Measurements from ENCODE around the gene TUBA4A.

TUBA4A gene

GRCh38 chr2:219286436-219287115, 32.9 kb upstream of the TUBA4A start:
- DNase-seq, result no peak

GRCh38 chr2:219285894-219286425, 32.2 kb upstream of the TUBA4A start:
- no peak for DNase-seq

- DNase-seq, result no peak
Observed at GRCh38 chr2:219285373-219285735, 31.6 kb upstream of the TUBA4A start.

GRCh38 chr2:219284501-219285372, 31.0 kb upstream of the TUBA4A start:
- no peak for DNase-seq

- DNase-seq, result no peak
Observed at GRCh38 chr2:219282943-219283581, 29.3 kb upstream of the TUBA4A start.

GRCh38 chr2:219282375-219282774, 28.7 kb upstream of the TUBA4A start:
- DNase-seq, result no peak

- DNase-seq, result no peak
Observed at GRCh38 chr2:219281588-219281987, 27.9 kb upstream of the TUBA4A start.

- DNase-seq, result no peak
Observed at GRCh38 chr2:219280651-219281050, 26.9 kb upstream of the TUBA4A start.

GRCh38 chr2:219279916-219280516, 26.3 kb upstream of the TUBA4A start:
- DNase-seq, result no peak

GRCh38 chr2:219279151-219279915, 25.6 kb upstream of the TUBA4A start, which contains the start of gene DNAJB2:
TSS of gene DNAJB2 (plus strand) at chr2:219279366. CDS start at chr2:219279834, 468 bp downstream.
- DNase-seq, result peak; percentile 100

- no peak for DNase-seq
Observed at GRCh38 chr2:219278655-219279150, 25.0 kb upstream of the TUBA4A start.

- DNase-seq, result peak; percentile 79
Observed at GRCh38 chr2:219277703-219278654, 24.3 kb upstream of the TUBA4A start.

- no peak for DNase-seq
Observed at GRCh38 chr2:219274361-219274921, 20.7 kb upstream of the TUBA4A start.

- no peak for DNase-seq
Observed at GRCh38 chr2:219273937-219274336, 20.2 kb upstream of the TUBA4A start.

- DNase-seq, result no peak
Observed at GRCh38 chr2:219272995-219273394, 19.3 kb upstream of the TUBA4A start.

- DNase-seq, result no peak
Observed at GRCh38 chr2:219272356-219272755, 18.6 kb upstream of the TUBA4A start.

- DNase-seq, result no peak
Observed at GRCh38 chr2:219271021-219271420, 17.3 kb upstream of the TUBA4A start.

GRCh38 chr2:219270055-219270372, 16.3 kb upstream of the TUBA4A start:
- no peak for DNase-seq

GRCh38 chr2:219269362-219270054, 15.8 kb upstream of the TUBA4A start:
- DNase-seq, result no peak

- no peak for DNase-seq
Observed at GRCh38 chr2:219268294-219268693, 14.6 kb upstream of the TUBA4A start.

Data from activated naive CD4-positive, alpha-beta T cell treated with Interleukin-2 at 50 U/mL for 16 hours (primary cell).